Measurements from ENCODE around the gene CSF2RB.

CSF2RB gene

DNA sequence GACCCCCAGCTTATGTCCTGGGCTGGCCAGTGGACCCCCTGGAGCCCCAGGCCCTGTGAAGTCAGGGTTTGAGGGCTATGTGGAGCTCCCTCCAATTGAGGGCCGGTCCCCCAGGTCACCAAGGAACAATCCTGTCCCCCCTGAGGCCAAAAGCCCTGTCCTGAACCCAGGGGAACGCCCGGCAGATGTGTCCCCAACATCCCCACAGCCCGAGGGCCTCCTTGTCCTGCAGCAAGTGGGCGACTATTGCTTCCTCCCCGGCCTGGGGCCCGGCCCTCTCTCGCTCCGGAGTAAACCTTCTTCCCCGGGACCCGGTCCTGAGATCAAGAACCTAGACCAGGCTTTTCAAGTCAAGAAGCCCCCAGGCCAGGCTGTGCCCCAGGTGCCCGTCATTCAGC is 24.6 kb downstream of the CSF2RB start:
- DNase-seq = no peak

DNA sequence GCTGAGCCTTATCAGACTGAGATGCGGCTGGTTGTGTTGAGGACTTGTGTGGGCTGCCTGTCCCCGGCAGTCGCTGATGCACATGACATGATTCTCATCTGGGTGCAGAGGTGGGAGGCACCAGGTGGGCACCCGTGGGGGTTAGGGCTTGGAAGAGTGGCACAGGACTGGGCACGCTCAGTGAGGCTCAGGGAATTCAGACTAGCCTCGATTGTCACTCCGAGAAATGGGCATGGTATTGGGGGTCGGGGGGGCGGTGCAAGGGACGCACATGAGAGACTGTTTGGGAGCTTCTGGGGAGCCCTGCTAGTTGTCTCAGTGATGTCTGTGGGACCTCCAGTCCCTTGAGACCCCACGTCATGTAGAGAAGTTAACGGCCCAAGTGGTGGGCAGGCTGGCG is 25.5 kb downstream of the CSF2RB start:
- DNase-seq = no peak

DNA sequence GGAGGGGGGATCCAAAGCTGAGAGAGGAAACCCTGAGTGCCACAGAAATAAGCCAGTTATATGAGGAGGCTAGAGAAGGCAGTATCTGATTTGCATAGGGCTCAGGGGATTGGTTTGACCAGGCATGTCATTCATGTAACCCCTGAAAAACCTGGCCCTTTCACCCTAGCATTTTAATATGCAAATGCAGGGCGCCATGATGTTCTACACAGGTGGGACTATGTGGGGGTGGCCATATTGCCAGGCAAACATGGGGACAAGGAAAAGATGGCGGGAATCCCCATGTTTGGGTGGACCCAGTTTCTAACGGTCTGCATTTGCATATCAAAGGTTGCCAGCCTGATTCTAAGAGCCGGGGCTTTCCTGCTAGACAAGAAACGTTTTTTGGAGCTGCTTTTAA is 27.2 kb downstream of the CSF2RB start:
- DNase-seq = no peak

DNA sequence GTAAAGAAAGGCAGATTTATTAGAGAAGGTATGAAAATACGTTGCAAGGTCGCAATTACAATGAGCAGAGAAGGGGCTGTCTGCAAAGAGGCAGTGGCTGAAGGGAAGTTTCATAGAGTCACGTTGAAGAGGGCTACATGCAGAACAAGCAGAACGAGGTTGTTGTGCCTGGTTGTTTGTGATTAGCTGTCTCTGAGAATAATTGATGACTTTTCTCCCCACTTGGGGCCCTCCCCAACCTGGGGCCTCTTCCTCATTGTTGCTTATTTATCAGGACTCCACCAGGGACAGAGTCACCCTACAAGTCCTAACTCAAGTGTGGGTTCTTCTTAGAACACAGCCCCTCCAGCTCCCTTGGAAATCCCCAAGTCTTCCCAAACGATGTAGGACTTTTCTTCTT is 29.1 kb downstream of the CSF2RB start:
- no peak for DNase-seq

- DNase-seq = no peak
Observed at GRCh38 chr22:36946421-36947158, 33.2 kb downstream of the CSF2RB start.

- DNase-seq = no peak
Observed at GRCh38 chr22:36948273-36949225, 35.1 kb downstream of the CSF2RB start.

DNA sequence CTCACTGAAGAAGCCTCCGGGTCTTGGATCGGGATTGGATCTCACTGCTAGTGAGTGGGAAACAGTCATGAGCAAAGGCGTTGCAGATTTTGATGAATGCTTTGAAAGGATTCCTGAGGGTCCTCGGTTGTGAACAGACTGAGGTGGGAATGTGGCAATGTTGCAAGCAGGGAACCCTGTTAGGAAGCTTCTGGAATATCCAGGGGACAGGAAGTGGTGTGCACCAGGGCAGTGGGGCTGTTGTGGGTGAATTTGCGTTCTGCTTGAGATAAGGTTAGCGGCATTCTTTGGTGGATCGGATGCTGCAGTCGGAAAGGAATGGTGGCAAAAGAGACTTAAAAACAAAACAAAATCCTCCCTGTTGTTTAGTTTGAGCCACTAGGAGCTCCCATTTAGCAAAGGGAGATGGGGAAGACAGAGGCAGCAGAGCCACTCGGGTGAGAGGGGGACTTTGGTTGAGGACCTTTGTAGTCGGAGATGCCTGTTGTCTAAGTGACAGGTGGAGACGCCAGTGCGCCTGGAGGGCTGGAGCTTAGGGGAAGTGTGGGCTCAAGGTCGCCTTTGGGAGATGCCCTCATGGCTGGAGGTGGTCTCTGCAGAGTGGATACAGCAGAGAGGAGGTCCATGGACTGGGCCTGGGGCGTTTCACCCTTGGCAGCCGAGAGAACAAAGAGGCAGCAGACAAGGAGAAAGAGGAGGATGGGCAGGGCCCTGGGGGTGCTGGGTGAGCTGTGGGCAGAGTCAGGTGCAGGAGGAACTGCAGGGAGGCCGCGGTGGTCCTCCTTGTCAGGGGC is 37.6 kb downstream of the CSF2RB start:
- no peak for DNase-seq

GRCh38 chr22:36951746-36952145 is 38.3 kb downstream of the CSF2RB start:
- DNase-seq = no peak

- DNase-seq = no peak
Observed at GRCh38 chr22:36953239-36954080, 40.0 kb downstream of the CSF2RB start.

DNA sequence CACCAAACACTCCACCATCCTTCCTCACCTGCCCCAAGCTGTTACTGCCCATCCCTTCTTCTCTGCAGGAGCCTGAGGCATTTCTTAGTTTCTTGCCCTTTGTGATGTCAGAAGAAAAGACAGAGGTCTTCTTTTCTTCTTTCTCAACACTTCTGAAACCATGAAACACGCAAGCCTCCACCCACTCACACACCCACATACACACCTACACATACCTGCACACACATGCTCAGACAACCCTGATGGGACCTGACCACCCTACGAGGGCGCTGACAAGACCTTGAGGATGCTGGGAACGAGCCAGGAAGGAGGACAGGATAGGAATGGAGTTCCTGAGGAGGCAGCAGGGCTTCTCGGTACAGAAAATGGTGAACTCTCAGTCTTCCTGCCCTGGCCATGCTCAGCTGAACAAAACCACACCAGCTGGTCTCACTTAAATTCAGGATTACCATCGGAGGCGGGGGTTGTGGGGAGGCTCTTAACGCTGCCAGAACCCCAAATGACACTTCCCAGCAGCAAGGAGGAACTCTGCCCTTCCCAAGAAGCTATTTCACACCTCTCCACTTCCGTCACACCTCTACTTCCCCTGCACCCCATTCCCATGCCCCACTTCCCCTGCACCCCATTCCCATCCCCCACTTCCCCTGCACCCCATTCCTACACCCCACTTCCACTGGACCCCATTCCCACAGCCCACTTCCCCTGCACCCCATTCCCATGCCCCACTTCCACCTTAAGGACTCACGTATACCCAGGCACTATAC is 41.0 kb downstream of the CSF2RB start:
- peak; percentile 14 to 75 for DNase-seq

- DNase-seq = no peak
Observed at GRCh38 chr22:36955691-36956090, 42.3 kb downstream of the CSF2RB start.

GRCh38 chr22:36958366-36958765 is 44.9 kb downstream of the CSF2RB start:
- DNase-seq = no peak

DNA sequence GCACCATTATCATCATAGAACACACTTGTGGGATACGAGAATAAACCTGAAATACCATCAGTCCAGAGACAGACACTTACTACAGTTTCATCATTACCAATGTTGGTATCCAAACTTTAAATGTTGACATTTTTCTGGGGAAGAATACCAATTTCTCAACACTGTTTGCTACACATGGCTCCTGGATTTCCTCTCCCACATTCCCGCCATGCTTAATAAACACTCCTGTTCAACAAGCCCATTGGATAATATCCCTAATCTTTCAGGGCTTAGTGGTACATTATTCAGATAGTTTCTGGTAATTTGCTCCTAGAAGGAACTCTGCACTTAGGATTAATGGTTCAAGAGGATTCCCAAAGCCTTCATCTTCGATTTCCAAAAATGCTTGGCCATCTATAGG is 48.2 kb downstream of the CSF2RB start:
- no peak for DNase-seq

DNA sequence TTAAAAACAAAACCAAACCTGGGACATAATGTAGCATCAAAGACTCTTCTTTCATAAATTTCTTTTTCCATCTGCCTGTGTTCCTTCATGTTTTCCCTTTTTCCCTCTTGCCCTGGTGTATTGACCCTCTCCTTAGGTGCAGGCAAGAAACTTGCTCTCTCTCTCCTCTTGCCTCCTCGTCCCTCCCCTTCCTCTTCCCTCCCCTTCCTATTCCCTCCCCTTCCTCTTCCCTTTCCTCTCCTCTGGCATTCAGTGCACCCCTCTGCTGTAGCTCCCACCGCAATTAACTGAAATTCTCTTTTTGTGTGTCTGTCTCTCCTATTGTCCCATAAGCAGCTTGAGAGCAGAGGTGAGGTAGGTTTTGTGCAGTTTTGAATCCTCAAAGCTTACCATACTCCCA is 49.9 kb downstream of the CSF2RB start:
- no peak for DNase-seq

DNA sequence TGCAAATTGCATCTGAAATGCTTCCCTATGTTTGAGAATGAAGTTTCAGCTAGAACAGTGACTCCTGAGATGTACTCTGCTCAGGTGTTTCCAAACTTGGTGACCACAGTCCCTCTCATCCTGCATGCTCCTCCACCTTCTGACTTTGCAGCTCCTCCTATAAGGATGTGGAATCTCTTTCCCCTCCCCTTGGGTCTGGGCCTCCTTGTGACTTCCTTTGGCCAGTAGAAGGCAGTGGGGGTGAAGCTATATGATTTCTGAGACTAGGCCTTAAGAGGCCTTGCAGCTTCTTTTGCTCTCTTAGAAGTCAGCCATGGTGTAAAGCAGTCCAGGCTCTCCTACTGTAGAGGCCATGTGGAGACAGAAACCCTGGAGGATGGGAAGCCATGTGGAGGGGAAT is 50.7 kb downstream of the CSF2RB start:
- DNase-seq = no peak

GRCh38 chr22:36965696-36966095 is 52.3 kb downstream of the CSF2RB start:
- no peak for DNase-seq

- DNase-seq = no peak
Observed at GRCh38 chr22:36966851-36967540, 53.6 kb downstream of the CSF2RB start.

DNA sequence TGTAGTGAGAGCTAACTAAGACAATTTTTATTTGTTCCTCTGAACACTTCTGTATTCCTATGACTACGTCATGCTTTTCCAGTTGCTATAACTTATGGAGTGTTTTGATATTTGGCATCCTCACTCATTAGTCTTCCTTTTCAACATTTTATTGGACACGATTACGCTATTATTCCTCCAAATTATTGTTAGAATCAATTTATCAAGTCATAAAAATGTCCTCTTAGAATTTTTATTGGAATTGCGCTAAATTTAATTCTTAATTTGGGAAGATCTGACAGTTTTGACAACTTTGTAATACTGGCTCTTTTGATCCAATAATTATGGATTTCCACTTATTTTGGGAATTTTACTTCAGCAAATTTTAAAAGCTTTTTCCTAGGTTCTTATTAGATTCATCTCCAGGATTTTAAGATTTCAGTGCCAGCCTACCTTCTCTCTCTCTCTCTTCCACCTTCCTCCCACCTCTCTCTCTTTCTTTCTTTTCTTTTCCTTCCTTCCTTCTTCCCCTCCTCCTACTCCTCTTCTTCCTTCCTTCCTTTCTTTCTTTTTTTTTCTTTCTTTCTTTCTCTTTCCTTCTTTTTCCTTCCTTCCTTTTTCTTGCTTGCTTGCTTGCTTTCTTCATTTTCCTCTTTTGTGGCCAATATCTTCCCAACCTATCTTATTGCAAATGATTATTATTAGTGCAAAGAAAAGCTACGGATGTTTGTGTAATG is 55.0 kb downstream of the CSF2RB start:
- DNase-seq = no peak

DNA sequence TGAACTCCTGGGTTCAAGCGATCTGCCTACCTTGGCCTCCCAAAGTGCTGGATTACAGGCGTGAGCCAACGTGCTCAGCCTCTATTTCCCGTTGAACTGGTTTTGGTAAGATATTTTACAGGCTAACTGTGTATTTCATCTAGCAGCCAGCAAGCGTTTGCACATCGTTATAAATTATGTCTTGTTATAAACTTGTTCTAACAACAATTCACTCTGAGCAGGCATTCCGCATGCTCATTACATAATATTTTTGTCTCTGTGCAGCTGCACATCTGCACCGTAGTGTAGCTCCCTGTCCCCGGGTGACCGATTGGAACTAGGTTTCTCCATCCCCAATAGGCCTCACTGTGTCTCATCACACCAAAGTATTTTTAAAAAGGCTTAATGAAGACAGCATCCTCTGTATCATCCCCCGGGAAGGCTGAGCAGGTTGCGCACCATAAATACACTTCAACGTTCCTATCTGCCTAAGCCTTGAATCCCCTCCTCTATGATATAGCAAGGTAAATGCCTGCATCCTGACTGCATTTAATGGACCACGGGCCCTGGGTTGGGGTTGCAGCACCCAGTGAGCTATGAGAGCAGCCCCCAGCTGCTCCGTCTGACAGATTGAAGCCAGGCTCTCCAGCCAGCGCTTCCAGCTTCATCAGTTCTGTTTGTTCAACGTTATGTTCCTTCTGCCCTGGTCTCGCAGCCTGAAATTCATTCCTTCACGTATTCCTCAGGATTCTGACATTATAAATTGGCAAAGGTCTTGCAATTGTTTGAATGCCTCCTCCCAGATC is 58.1 kb downstream of the CSF2RB start:
- DNase-seq = no peak

Data from NCI-H524 (cell line).